NB4 (cell line): Measurements from ENCODE around the gene NFIX.

ENCODE experiments used
- CTCF ChIP-seq: IDR thresholded peaks from one replicate; pipeline ENCODE4 v1.5.1; 2012; ENCODE audit warnings: low read depth, low read length
- MAX ChIP-seq: IDR thresholded peaks from 2 replicates; pipeline ENCODE4 v1.6.1; 2011; ENCODE audit warnings: low read depth, low read length
- MYC ChIP-seq: IDR thresholded peaks from 2 replicates; pipeline ENCODE4 v1.6.1; 2011; ENCODE audit warnings: low read depth, low read length
- POLR2A ChIP-seq: IDR thresholded peaks from 2 replicates; pipeline ENCODE4 v1.6.1; 2011; ENCODE audit warnings: mild to moderate bottlenecking; ENCODE audit not compliant: insufficient read length; ENCODE audit errors: extremely low read depth

GRCh38 chr19:13016245-13016627, 21.0 kb downstream of the NFIX start:
- no peak for TF ChIP-seq CTCF
- no peak for TF ChIP-seq POLR2A
- no peak for TF ChIP-seq MAX
- TF ChIP-seq MYC, result no peak
